PFSK-1 (cell line): Measurements from ENCODE around the gene CTNNA3.

ENCODE experiments used
- FOXP2 ChIP-seq: optimal IDR thresholded peaks from 2 replicates; pipeline ENCODE3; 2011; ENCODE audit warnings: borderline replicate concordance, control low read depth, inconsistent platforms; ENCODE audit not compliant: insufficient read depth; ENCODE audit errors: extremely low read length, extremely low read depth
- POLR2AphosphoS5 ChIP-seq: IDR thresholded peaks from 2 replicates; pipeline ENCODE4 v1.6.1; 2012; ENCODE audit warnings: low read depth, mild to moderate bottlenecking, control low read depth, low read length, moderate library complexity
- SIN3A ChIP-seq: IDR thresholded peaks from 2 replicates; pipeline ENCODE4 v1.6.1; 2012; ENCODE audit warnings: mild to moderate bottlenecking, low read length, moderate library complexity, borderline replicate concordance; ENCODE audit not compliant: insufficient read depth
- TAF1 ChIP-seq: IDR thresholded peaks from 2 replicates; pipeline ENCODE4 v1.6.1; 2012; ENCODE audit warnings: low read length, control low read depth, borderline replicate concordance; ENCODE audit not compliant: insufficient read depth

- no peak for TF ChIP-seq FOXP2
- TF ChIP-seq TAF1, result no peak
- TF ChIP-seq POLR2AphosphoS5, result no peak
- TF ChIP-seq SIN3A, result no peak
These were observed 1109.9 kb downstream of the CTNNA3 start for GRCh38 chr10:66586073-66586472.
